HS-27A (cell line): ENCODE measurements around the gene DYSF.
A peak's percentile ranks its signal among the peaks of the same experiment; 100 is the strongest.

Experiments
- DNase-seq: peaks from one replicate; pipeline ENCODE4 v3.0.0-alpha.2; 2012; ENCODE audit warnings: low read depth, missing footprints

Gene DYSF

GRCh38 chr2:71711133-71711855 lies 257.9 kb downstream of the DYSF start:
- DNase-seq = no peak

- DNase-seq = no peak
Observed at GRCh38 chr2:71712158-71712818, 258.9 kb downstream of the DYSF start.

- DNase-seq = no peak
Observed at GRCh38 chr2:71713581-71714580, 260.5 kb downstream of the DYSF start.

- DNase-seq = no peak
Observed at GRCh38 chr2:71714601-71715240, 261.4 kb downstream of the DYSF start.

GRCh38 chr2:71715241-71715750 lies 261.9 kb downstream of the DYSF start:
- DNase-seq = no peak

- no peak for DNase-seq
Observed at GRCh38 chr2:71715951-71716696, 262.8 kb downstream of the DYSF start.

- DNase-seq = peak; percentile 59
Observed at GRCh38 chr2:71716697-71717624, 263.6 kb downstream of the DYSF start.

- DNase-seq = no peak
Observed at GRCh38 chr2:71718686-71719085, 265.3 kb downstream of the DYSF start.

GRCh38 chr2:71719520-71720282 lies 266.3 kb downstream of the DYSF start:
- no peak for DNase-seq

- no peak for DNase-seq
Observed at GRCh38 chr2:71720283-71720560, 266.9 kb downstream of the DYSF start.

GRCh38 chr2:71720596-71721361 lies 267.4 kb downstream of the DYSF start:
- DNase-seq = no peak

- no peak for DNase-seq
Observed at GRCh38 chr2:71721362-71721665, 268.0 kb downstream of the DYSF start.

- no peak for DNase-seq
Observed at GRCh38 chr2:71721669-71722068, 268.3 kb downstream of the DYSF start.

- no peak for DNase-seq
Observed at GRCh38 chr2:71722286-71722685, 268.9 kb downstream of the DYSF start.

- no peak for DNase-seq
Observed at GRCh38 chr2:71724793-71725192, 271.4 kb downstream of the DYSF start.

- no peak for DNase-seq
Observed at GRCh38 chr2:71725836-71726235, 272.5 kb downstream of the DYSF start.

GRCh38 chr2:71727562-71727961 lies 274.2 kb downstream of the DYSF start:
- DNase-seq = no peak

GRCh38 chr2:71728036-71728435 lies 274.7 kb downstream of the DYSF start:
- DNase-seq = no peak
